T-helper 22 cell (primary cell): ENCODE results near the gene PMEL.
"Not testable (repeated sequence)": the region's sequence is repeated elsewhere in the genome, so short reads cannot be mapped to it uniquely, and the experiment has no call there.

Experiments
- DNase-seq: peaks from one replicate; pipeline ENCODE4 v3.0.0-alpha.2; 2020; ENCODE audit warnings: low read depth

PMEL gene

GRCh38 chr12:55923648-55924047 lies 42.2 kb downstream of the PMEL start:
- DNase-seq = not testable (repeated sequence)

GRCh38 chr12:55922126-55922525 lies 43.7 kb downstream of the PMEL start:
- DNase-seq = no peak

GRCh38 chr12:55919032-55919431 lies 46.8 kb downstream of the PMEL start:
- DNase-seq = not testable (repeated sequence)

- DNase-seq = no peak
Measured at GRCh38 chr12:55915482-55915859, 50.4 kb downstream of the PMEL start.

GRCh38 chr12:55912908-55913307 lies 52.9 kb downstream of the PMEL start:
- DNase-seq = no peak

- DNase-seq = no peak
Measured at GRCh38 chr12:55909513-55909884, 56.3 kb downstream of the PMEL start.

- no peak for DNase-seq
Measured at GRCh38 chr12:55908726-55909512, 56.9 kb downstream of the PMEL start.

GRCh38 chr12:55906056-55906455 lies 59.8 kb downstream of the PMEL start:
- no peak for DNase-seq
